ENCODE measurements around the gene TMEM82. TPM values are rescaled to one million over a fixed set of nuclear protein-coding genes. Genes with fewer than 3 reads are reported as not detected.
A peak's percentile ranks its signal among the peaks of the same experiment; 100 is the strongest.

Gene TMEM82
- total RNA-seq, 1 experiment from 2014 or later, result 2.2 TPM

DNA sequence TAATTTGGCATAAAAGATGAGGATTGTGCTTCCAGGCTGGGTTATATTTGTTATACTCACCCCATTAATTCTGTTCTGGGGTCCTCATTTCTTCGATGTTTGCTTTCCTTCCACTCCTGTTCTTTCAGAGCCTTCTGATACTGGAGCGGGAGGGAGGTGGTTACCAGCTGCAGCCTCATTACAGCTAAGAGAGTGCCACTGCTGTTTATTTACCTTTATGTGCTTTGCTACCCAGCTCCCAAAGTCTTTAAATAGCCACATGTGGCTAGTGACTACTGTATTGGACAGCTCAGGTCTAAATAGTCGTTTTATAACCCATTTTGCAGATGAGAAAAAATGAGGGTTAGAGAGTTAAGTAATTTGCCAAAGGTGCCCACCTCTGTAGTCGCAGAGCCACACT lies 33.1 kb upstream of the TMEM82 start:
- Histone ChIP-seq H3K27me3 (ENCODE audit: control insufficient read depth, insufficient read depth, low read length) (no peaks in the 10 kb centered on the region), H3K36me3 (replicated peaks; ENCODE audit: control insufficient read depth, insufficient read depth, low read length) (no peaks in the 10 kb centered on the region; the same call in 1 of the 2 replicates), H3K4me3 (ENCODE audit: insufficient read depth, low read depth, low read length) (no peak overlapping the region)
- no peak for DNase-seq

DNA sequence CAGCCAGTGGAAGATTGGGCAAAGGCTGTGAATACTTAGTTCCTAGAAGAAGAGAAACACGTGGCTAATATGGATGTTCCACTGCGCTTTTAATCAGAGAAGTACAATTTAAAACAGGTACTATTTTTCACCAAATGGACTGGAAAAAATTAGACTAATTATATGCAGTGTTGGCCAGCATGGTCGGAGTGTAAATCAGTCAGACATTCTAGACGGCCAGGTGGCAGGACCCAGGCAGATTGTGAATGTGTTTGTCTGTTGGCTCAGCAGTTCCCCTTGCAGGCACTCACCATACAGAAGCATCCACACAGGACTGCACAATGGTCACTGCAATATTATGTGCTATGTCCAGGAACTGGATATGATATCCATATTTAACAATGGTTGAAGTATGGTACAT lies 30.1 kb upstream of the TMEM82 start:
- peaks cover 4% of the 10 kb centered on the region for H3K36me3 ChIP-seq (replicated peaks; ENCODE audit: control insufficient read depth, insufficient read depth, low read length)
- H3K27me3 ChIP-seq (ENCODE audit: control insufficient read depth, insufficient read depth, low read length), result no peaks in the 10 kb centered on the region
- no peak overlapping the region for H3K4me3 ChIP-seq (ENCODE audit: insufficient read depth, low read depth, low read length)
- no peak for DNase-seq

DNA sequence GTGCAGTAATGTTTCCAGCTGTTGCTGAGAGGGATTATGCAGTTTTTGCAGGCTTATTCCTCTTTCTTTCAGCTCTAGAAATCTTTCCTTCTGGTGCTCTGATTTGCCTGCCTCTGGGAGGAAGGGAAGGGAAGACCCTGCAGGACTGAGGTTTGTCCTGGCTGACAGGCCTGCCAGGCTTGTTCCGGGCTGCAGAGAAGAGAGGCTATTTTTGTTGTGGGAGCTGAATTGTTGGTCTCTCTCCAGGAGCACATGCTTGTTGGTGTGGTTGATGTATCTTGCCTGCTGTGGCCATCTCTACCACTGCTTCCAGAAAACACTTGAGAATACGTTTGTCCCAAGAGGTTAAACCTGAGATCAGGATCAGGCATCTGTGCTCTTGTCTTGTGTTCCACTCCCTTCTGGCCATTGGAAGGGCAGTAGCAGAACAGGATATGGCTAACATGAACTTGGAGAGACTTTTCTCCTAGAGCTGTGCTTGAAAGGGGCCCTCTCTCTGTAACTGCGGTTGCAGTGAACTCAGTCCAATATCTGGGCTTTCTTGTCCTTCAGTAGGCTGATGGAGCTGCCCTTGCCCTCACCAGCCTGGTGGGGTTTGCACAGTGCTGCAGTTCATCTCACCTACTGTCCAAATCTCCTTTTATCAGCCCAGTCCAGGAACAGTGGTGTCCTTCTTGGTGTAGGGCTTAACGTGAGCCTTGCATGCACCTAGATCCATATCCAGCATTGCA lies 27.7 kb upstream of the TMEM82 start:
- Histone ChIP-seq H3K36me3 (replicated peaks; ENCODE audit: control insufficient read depth, insufficient read depth, low read length) (peaks cover 14% of the 10 kb centered on the region), H3K4me3 (ENCODE audit: insufficient read depth, low read depth, low read length) (no peak overlapping the region)
- DNase-seq, result no peak

DNA sequence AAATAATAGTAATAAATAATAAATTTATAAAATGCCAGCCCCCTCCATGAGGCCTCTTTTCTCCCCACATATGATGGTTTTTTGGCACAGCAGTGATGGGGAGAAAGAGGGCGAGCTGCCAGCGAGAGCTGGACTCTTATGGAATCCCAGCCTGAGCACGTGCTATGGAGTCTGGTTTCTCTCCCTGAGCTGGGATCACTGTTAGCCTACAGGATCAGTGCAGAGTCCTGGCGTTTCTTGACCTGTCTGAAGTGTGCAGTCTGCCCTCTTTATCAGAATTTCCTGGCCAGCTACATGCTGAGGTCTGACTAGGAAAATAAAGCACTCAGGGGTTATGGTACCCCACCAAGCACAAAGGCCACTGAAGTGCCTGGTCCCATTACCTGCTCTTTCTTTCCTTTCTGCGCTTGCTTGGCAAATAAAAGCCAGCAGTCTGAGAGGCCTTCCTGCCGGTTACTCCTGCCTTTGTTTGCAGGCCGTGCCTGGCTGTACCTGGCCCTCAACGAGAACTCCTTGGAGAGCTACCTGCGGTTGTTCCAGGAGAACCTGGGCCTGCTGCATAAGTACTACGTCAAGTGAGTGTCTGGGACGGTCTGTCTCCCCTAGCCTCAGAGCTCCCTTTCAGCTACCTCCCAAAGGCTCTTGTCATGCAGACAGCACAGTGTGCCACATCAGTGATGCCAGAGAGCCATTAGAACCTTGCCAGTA lies 24.7 kb upstream of the TMEM82 start:
- Histone ChIP-seq H3K36me3 (replicated peaks; ENCODE audit: control insufficient read depth, insufficient read depth, low read length) (peaks cover 20% of the 10 kb centered on the region), H3K27me3 (ENCODE audit: control insufficient read depth, insufficient read depth, low read length) (no peaks in the 10 kb centered on the region), H3K4me3 (ENCODE audit: insufficient read depth, low read depth, low read length) (no peak overlapping the region)
- DNase-seq, result no peak

More for the DNA sequence above, 27.7 kb upstream of the TMEM82 start:
- H3K27me3 ChIP-seq (ENCODE audit: control insufficient read depth, insufficient read depth, low read length), result no peaks in the 10 kb centered on the region

DNA sequence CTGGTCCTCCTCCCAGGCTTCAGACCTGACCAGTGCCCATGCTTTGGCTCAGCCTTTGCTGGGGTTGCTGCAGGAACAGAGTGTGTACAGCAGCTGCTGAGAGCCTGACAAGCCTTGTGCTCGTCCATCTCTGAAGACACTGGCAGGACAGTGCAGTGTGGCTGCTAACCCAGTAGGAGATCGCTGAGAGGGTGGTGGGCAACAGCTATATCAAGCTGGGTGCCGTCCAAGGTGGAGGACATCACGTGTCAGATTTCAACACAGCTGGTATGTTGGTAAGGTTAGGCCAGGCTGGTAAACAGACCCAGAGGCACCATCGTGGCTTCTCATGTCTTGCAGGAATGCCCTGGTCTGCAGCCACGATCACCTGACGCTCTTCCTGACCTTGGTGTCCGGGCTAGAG lies 24.1 kb upstream of the TMEM82 start:
- Histone ChIP-seq H3K36me3 (replicated peaks; ENCODE audit: control insufficient read depth, insufficient read depth, low read length) (peaks cover 20% of the 10 kb centered on the region), H3K27me3 (ENCODE audit: control insufficient read depth, insufficient read depth, low read length) (no peaks in the 10 kb centered on the region), H3K4me3 (ENCODE audit: insufficient read depth, low read depth, low read length) (no peak overlapping the region)
- DNase-seq, result no peak

DNA sequence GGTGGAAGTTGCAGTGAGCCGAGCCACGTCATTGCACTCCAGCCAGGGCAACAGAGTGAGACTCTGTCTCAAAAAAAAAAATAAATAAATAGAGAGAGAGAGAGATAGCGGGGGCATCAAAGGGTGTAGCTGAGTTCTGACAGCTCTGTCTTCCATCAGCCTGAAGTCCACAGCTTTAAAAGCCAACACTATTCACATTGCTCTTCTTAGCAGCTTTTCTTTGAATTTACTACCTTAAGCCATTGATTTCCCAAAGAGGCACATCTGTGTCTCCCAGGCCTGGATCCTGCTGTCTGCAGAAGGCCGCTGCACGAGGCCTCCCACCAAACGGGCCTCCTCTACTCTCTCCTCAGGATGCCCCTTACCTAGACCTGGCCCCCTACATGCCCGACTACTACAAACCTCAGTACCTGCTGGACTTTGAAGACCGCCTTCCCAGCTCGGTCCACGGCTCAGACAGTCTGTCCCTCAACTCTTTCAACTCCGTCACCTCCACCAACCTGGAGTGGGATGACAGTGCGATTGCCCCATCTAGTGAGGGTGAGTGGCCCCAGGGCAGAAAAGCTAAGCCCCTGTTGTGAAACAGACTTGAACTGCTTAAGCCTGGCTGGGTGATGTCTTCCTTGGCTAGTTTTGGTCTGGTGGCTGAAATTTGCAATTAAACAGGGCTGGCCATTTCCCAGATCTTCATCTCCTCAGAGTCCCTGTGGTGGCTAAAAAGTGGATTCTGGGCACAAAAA lies 22.7 kb upstream of the TMEM82 start:
- Histone ChIP-seq H3K4me3 (ENCODE audit: insufficient read depth, low read depth, low read length) (no peak overlapping the region), H3K36me3 (replicated peaks; ENCODE audit: control insufficient read depth, insufficient read depth, low read length) (peaks cover 20% of the 10 kb centered on the region), H3K27me3 (ENCODE audit: control insufficient read depth, insufficient read depth, low read length) (no peaks in the 10 kb centered on the region)
- DNase-seq, result peak; percentile 47

DNA sequence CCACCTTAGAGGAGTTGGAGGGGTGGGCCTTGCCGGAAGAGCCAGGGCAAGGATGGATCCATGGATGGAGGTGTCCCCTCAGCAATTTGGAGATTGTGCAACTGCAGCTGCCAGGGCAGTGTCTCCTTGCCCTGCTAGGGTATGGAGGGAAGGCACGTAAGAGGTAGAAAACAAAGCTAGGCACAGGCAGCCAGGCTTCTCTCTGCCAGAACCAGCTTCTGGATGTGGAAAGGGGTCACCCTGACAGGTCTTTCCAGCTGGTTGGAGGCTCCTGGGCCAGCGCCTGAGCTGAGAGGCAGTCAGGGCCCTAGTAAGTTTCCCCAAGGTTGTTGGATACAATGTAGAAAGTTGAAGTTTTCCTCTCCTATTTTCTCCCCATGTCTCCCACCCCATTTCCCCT lies 21.4 kb upstream of the TMEM82 start:
- Histone ChIP-seq H3K27me3 (ENCODE audit: control insufficient read depth, insufficient read depth, low read length) (no peaks in the 10 kb centered on the region), H3K36me3 (replicated peaks; ENCODE audit: control insufficient read depth, insufficient read depth, low read length) (peaks cover 23% of the 10 kb centered on the region), H3K4me3 (ENCODE audit: insufficient read depth, low read depth, low read length) (no peak overlapping the region)
- DNase-seq, result no peak

DNA sequence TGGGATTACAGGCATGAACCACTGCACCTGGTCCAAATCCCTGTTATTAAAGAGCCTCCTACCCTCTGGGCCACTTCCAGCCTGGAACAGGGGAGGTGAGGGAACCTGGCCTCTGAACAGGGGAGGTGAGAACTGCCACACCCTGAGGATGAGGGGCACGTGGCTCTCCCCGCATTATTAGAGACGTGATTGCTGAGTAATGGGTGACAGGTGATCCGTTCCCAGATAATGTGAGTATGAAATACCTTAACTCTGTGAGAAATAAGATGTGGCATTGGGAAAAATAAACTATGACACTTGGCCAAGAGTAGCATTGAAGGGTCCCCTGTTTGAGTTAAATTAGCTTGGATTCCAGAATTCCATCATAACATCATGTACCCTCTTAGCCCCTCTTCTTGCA lies 19.9 kb upstream of the TMEM82 start:
- Histone ChIP-seq H3K27me3 (ENCODE audit: control insufficient read depth, insufficient read depth, low read length) (no peaks in the 10 kb centered on the region), H3K36me3 (replicated peaks; ENCODE audit: control insufficient read depth, insufficient read depth, low read length) (peaks cover 19% of the 10 kb centered on the region), H3K4me3 (ENCODE audit: insufficient read depth, low read depth, low read length) (no peak overlapping the region)
- DNase-seq, result no peak

DNA sequence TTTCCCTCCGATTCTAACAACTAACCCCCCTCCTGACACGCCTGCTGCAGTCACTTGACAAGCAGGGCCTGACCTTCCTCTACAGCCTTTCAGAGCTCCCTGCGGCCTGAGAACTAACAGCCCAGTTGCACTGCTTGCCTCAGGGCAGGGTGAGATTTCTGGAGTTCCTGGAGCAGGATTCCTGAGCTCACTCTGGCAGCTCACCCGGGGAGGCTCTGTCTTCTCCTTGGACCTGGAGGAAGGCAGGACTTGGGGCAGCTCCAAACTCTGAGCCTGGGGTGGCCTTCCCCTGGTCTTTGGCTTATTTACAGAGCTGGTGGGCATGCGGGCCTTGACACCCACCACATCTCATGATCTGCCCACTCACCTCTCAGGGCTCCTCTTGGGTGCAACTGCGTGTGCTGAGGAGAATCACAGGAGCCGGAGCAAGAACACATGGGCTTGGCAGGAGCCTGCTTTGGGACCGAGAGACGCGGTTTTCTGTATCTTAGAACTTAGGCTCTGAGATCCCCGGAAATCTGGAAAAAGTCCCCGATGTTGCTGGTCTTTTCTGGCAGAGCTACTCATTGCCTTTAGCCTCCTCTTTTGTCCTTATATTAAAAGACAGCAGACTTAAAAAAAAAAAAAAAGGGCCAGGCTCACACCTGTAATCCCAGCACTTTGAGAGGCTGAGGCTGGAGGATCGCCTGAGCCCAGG lies 19.3 kb upstream of the TMEM82 start:
- Histone ChIP-seq H3K27me3 (ENCODE audit: control insufficient read depth, insufficient read depth, low read length) (no peaks in the 10 kb centered on the region), H3K36me3 (replicated peaks; ENCODE audit: control insufficient read depth, insufficient read depth, low read length) (peaks cover 20% of the 10 kb centered on the region), H3K4me3 (ENCODE audit: insufficient read depth, low read depth, low read length) (no peak overlapping the region)
- no peak for DNase-seq

DNA sequence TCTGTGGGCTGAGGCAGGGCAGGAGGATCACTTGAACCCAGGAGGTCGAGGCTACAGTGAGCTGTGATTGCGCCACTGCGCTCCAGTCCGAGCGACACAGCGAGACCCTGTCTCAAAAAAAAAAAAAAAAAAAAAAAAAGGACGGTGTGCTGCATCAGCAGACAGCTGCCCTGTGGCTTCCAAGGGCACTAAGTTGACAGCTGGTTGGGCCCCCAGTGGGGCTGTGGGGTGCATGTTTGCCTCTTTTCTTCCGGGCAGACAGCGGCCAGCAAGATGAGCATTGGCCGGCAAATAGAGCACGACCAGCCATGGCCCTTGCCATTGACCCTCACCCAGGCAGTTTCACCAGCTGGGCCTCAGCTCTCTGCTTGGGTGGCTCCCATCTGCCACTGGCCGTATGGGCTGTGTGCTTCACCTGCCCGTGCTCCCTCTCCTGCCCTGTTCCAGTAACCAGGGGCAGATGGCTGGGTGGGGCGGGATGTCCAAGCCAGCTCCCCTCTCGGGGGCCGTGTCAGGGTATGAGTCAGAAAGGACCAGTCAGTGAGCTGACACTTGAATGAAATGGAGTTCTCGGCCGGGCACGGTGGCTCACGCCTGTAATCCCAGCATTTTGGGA lies 18.6 kb upstream of the TMEM82 start:
- Histone ChIP-seq H3K36me3 (replicated peaks; ENCODE audit: control insufficient read depth, insufficient read depth, low read length) (peaks cover 18% of the 10 kb centered on the region), H3K27me3 (ENCODE audit: control insufficient read depth, insufficient read depth, low read length) (no peaks in the 10 kb centered on the region), H3K4me3 (ENCODE audit: insufficient read depth, low read depth, low read length) (no peak overlapping the region)
- DNase-seq, result no peak

DNA sequence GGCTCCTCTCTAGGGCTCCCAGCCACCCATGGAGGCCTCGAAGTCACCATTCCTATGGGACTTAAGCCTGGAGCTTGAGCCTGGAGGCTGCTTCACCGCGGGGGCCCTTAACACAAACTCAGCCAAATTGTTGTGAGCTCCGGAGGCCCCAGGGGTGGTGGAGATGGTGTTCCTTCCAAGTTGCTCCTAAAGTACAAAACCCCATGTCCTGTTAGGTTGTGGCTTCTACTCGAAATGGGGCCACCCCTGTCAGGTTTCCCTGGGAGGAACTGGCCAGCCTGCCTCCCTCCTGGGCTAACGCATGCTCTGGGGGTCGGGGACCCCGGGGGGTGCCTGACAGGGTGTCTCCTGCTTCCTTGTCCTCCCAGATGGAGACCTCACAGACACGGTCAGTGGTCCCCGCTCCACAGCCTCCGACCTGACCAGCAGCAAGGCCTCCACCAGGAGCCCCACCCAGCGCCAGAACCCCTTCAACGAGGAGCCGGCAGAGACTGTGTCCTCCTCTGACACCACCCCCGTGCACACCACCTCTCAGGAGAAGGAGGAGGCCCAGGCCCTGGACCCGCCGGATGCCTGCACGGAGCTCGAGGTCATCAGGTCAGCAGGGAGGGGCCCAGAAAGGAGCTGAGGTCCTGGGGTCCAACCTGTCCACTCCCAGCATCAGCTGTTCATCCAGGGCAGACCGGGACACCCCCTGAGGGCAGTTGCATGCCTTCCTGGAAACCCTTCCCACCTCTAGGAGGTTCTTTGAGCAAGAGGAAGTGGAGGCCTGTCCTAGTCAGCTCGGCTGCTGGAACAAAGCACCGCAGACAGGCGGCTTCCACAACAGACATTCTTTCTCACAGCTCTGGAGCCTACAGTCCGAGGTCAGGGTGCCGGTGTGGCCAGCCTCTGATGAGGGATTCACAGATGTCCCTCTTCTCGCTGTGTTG lies 17.1 kb upstream of the TMEM82 start:
- Histone ChIP-seq H3K4me3 (ENCODE audit: insufficient read depth, low read depth, low read length) (no peak overlapping the region), H3K27me3 (ENCODE audit: control insufficient read depth, insufficient read depth, low read length) (no peaks in the 10 kb centered on the region), H3K36me3 (replicated peaks; ENCODE audit: control insufficient read depth, insufficient read depth, low read length) (peaks cover 13% of the 10 kb centered on the region)
- DNase-seq, result peak; percentile 64

DNA sequence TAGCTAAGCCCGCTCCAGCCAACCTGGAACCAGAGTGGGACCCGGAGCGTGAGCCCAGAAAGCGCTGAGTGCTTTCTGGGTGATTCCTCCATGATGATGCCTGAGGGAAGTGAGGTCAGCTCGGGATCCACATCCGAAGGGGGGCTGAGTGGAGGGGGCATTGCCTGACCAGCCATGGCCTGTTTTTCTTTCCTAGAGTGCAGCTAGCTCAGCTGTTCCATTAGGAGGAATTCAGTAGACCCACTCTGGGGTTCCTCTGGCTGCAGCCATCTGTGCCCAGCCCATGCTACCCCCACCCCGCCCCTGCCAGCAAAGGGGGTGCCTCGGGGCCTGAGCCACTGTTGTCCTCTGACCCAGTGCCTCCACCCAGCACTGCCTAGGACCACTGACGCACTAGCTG lies 15.8 kb upstream of the TMEM82 start:
- DNase-seq, result no peak
- Histone ChIP-seq H3K4me3 (ENCODE audit: insufficient read depth, low read depth, low read length) (no peak overlapping the region), H3K36me3 (replicated peaks; ENCODE audit: control insufficient read depth, insufficient read depth, low read length) (peaks cover 12% of the 10 kb centered on the region), H3K27me3 (ENCODE audit: control insufficient read depth, insufficient read depth, low read length) (no peaks in the 10 kb centered on the region)

DNA sequence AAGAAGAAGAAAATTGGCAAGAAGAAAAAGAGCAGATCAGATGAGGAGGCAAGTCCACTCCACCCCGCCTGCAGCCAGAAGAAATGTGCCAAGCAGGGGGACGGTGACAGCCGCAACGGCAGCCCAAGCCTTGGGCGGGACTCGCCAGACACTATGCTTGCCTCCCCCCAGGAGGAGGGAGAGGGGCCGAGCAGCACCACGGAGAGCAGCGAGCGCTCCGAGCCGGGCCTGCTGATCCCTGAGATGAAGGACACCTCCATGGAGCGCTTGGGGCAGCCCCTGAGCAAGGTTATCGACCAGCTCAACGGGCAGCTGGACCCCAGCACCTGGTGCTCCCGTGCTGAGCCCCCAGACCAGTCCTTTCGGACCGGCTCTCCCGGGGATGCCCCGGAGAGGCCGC lies 15.3 kb upstream of the TMEM82 start:
- DNase-seq, result peak; percentile 76
- H3K27me3 ChIP-seq (ENCODE audit: control insufficient read depth, insufficient read depth, low read length), result no peaks in the 10 kb centered on the region
- peaks cover 12% of the 10 kb centered on the region for H3K36me3 ChIP-seq (replicated peaks; ENCODE audit: control insufficient read depth, insufficient read depth, low read length)
- no peak overlapping the region for H3K4me3 ChIP-seq (ENCODE audit: insufficient read depth, low read depth, low read length)

All from H7 (cell line).